ENCODE data around the gene ZNF689.

DNA sequence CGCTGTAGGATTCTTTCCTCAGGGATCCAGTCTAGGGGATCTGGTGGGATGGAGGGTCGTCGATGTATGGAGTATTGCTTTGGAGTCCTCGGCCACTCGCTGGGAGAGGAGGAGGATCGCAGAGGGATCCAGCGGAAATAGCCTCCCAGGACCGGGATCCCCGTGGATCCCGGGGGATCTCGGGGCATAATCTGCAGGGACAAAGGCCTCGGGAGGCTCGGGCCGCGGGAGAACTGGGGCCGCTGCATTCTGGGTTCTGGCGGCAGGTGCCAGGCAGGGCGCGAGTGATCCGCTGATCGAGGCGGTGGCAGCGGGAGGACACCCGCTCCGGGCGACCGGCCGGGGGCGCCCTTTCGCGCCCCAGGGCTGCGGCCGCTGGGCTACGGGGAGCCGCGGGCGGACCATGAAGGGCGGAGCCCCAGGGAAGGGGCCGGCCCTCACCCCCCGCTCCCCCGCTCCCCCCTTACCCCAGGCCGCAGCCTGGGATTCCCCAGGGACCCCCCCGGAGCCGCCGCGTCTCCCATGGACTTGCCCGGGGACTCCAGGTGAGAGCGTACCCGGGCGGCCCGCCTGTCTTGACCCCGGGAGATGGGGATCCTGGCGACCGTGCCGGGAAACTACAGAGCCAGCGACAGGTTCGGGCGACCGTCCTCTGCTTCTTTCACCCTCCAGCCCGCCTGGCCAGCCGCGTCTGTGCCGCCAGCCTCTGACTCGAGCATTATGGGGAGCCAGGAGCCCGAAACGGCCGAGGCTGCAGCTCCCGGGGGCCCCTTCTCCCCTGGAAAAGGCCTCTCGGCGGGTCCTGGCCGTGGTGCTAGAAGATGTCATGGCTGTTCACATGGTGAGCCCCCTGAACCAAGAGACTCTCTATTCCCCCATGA lies 41.2 kb upstream of the ZNF689 start:
- TF ChIP-seq POLR2AphosphoS5 (IDR thresholded peaks at IDR 0.05), result peak; percentile 26 to 77 (median 49)
- TF ChIP-seq, protein P1, sequence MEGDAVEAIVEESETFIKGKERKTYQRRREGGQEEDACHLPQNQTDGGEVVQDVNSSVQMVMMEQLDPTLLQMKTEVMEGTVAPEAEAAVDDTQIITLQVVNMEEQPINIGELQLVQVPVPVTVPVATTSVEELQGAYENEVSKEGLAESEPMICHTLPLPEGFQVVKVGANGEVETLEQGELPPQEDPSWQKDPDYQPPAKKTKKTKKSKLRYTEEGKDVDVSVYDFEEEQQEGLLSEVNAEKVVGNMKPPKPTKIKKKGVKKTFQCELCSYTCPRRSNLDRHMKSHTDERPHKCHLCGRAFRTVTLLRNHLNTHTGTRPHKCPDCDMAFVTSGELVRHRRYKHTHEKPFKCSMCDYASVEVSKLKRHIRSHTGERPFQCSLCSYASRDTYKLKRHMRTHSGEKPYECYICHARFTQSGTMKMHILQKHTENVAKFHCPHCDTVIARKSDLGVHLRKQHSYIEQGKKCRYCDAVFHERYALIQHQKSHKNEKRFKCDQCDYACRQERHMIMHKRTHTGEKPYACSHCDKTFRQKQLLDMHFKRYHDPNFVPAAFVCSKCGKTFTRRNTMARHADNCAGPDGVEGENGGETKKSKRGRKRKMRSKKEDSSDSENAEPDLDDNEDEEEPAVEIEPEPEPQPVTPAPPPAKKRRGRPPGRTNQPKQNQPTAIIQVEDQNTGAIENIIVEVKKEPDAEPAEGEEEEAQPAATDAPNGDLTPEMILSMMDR (IDR thresholded peaks at IDR 0.05 in 8 of 11, conservative IDR thresholded peaks at IDR 0.05 in 3 of 11), result peak in 10 of 11 experiments; percentile 29 to 90 (median 74)
- no peak for TF ChIP-seq POLR2A (IDR thresholded peaks at IDR 0.05)

All from spleen (tissue), 7 donors.